GM12874 (cell line): ENCODE results near the gene OR13J1.

Experiments
- CTCF ChIP-seq: IDR thresholded peaks from 2 replicates; pipeline ENCODE4 v1.5.1; 2011; ENCODE audit warnings: low read depth, mild to moderate bottlenecking, control low read depth, low read length, moderate library complexity; ENCODE audit not compliant: insufficient read depth

OR13J1 gene

GRCh38 chr9:35907711-35908503 lies 37.7 kb upstream of the OR13J1 start:
- TF ChIP-seq CTCF, result no peak

- no peak for TF ChIP-seq CTCF
Observed at GRCh38 chr9:35906923-35907699, 36.9 kb upstream of the OR13J1 start.

GRCh38 chr9:35905912-35906679 lies 35.9 kb upstream of the OR13J1 start, which contains the start of gene HRCT1:
Gene HRCT1, plus strand, starts transcription at chr9:35906202. Its CDS starts 86 bp downstream, at chr9:35906288.
- no peak for TF ChIP-seq CTCF

- no peak for TF ChIP-seq CTCF
Observed at GRCh38 chr9:35905051-35905781, 35.0 kb upstream of the OR13J1 start.

GRCh38 chr9:35904338-35904737 lies 34.1 kb upstream of the OR13J1 start:
- no peak for TF ChIP-seq CTCF

GRCh38 chr9:35903049-35903448 lies 32.8 kb upstream of the OR13J1 start:
- TF ChIP-seq CTCF, result peak; percentile 45; the same call in 1 of the 2 replicates
